ENCODE data around the gene ANKRD23.
"Not testable (repeated sequence)": the region's sequence is repeated elsewhere in the genome, so short reads cannot be mapped to it uniquely, and the experiment has no call there.

The ANKRD23 gene

GRCh38 chr2:96813656-96814055 lies 30.2 kb downstream of the ANKRD23 start:
- DNase-seq = no peak

- DNase-seq = no peak
Observed at GRCh38 chr2:96811917-96812316, 31.9 kb downstream of the ANKRD23 start.

DNA sequence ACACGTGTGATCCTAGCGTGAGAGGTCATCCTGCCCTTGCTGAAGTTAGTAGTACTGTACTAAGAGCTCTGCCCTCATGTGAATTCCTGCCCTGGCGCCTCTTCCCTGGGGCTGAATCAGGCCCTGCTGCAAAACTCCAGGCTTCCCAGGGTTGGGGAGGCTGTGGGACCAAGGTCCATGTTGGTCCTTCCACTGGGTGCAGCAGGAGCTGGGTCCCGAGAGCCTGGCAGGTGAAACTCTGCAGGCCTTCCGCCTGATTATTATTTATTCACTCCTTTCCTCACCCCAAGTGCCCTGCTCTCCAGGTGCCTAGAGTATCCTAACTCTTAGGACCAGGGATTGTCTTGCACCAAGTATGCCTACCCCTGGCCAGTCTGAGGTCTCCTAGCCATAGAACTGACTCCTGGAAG lies 33.0 kb downstream of the ANKRD23 start:
- no peak for DNase-seq

GRCh38 chr2:96809951-96810782 lies 33.7 kb downstream of the ANKRD23 start:
- DNase-seq = no peak

GRCh38 chr2:96809216-96809882 lies 34.5 kb downstream of the ANKRD23 start:
- DNase-seq = no peak

GRCh38 chr2:96808176-96808837 lies 35.5 kb downstream of the ANKRD23 start:
- no peak for DNase-seq

- DNase-seq = no peak
Observed at GRCh38 chr2:96807127-96807471, 36.7 kb downstream of the ANKRD23 start.

DNA sequence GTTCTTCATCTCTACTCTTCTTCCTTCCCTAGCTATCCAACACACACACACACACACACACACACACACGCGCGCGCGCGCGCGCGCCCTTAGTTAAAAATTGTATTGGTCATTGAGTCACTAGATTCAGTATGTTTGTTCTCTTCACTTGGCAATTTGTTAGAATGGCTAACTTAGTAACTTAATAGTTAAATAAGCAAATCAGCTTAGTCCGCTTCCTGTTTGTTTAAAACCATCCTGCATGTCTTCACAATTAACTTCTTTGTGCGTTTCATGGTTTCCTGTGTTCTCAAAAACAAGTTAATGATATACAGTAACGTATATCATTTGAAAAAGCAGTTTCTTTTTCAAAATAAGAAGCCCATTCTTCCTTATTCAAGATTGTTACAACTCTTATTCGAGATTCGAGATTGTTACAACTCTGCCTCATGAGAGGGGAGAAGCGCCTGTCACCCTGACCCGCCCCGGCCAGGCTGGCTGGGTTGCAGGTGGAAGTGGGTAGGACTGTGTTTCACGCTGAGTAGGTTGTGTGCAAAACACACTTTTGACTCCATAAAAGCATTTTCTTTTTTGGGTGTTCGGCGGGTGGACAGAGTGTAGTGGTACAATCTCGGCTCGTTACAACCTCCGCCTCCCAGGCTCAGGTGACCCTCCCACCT lies 37.2 kb downstream of the ANKRD23 start:
- DNase-seq = no peak

DNA sequence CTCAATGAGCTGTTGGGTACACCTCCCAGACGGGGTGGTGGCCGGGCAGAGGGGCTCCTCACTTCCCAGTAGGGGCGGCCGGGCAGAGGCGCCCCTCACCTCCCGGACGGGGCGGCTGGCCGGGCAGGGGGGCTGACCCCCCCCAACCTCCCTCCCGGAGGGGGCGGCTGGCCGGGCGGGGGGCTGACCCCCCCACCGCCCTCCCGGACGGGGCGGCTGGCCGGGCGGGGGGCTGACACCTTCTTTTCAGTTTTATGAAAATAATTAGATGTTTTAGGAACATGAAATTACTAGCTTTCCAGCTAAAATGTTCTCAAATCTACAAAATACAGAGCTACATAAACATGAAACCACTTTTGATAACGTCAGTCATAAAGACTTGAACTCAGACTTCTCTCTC lies 37.9 kb downstream of the ANKRD23 start:
- DNase-seq = not testable (repeated sequence)

GRCh38 chr2:96804986-96805385 lies 38.8 kb downstream of the ANKRD23 start:
- DNase-seq = no peak

DNA sequence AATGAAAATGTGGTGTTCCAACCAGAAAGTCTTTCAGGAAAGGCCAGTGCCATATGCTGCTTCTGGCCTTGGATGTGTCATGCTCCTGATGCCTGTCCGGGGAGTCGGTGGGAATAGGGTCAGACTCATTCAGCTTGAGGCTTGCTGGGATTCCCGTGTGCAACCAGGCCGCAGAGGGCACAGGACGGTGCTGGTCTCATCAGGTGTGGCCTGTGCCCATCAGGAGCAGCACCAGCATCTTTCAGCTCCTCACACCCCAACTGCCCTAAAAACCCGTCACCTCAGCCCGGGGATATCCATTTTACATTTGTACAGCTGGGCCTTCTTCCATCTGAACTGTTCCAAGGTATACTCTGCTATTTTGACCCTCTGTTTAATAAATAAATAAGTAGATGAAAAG lies 41.1 kb downstream of the ANKRD23 start:
- no peak for DNase-seq

DNA sequence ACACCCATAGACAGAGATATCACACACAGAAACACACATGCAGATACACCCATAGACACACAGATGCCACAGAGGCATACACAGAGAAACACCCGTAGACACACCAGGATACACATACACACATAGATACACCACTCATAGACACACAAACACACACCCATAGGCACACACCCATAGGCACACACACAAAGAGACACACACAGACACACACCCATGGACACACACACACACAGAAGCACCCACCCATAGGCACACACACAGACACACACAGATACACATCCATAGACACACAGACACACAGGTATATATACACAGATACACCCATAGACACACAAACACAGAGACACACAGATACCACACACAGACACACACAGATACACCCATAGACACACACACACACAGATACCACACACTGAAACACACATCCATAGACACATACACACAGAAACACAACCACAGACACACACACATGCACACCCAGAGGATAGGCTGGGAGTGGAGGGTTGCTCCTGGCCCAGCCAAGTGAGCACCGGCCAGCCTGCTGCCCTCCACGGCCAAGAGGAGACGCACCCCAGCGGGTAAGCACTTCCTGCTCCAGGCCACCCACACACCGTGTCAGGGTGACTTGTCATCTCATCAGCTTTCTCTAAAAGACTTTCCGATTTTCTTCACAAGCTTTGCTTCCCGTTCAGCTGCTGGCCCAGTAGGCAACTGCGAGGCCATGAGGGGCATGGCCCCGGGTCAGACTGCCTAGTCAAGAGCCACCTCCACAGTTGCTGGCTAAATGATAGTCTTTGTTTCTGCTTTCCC lies 41.8 kb downstream of the ANKRD23 start:
- DNase-seq = no peak

DNA sequence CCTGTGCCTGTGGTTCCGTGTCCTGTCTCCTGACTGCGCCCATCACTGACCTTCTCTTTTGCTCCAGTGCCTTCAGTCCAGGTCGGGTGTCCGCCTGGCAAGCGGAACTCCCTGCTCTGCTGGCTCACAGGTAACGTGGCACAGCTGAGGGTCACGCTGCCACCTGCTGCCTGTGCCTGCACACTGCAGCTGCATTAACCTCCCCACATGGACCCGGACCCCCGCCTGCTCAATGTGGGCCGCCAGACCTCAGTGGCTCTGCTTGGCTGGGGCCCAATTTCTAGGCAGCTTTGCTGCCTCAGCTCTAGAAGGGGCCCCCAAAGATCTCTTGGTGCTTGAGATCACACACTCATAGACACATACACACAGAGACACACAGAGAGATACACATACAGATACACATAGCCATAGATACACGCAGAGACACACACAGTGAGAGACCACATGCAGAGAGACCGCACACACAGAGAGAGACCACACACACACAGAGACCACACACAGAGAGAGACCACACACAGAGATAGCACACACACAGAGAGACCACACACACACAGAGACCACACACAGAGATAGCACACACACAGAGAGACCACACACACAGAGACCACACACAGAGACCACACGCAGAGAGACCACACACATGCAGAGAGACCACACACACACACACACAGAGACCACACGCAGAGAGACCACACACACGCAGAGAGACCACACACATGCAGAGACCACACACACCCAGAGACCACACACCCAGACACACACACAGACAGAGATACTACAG lies 42.6 kb downstream of the ANKRD23 start:
- DNase-seq = no peak

GRCh38 chr2:96800061-96801004 lies 43.5 kb downstream of the ANKRD23 start:
- DNase-seq = no peak

GRCh38 chr2:96799623-96799935 lies 44.2 kb downstream of the ANKRD23 start:
- DNase-seq = no peak

- DNase-seq = no peak
Observed at GRCh38 chr2:96798733-96799622, 44.8 kb downstream of the ANKRD23 start.

DNA sequence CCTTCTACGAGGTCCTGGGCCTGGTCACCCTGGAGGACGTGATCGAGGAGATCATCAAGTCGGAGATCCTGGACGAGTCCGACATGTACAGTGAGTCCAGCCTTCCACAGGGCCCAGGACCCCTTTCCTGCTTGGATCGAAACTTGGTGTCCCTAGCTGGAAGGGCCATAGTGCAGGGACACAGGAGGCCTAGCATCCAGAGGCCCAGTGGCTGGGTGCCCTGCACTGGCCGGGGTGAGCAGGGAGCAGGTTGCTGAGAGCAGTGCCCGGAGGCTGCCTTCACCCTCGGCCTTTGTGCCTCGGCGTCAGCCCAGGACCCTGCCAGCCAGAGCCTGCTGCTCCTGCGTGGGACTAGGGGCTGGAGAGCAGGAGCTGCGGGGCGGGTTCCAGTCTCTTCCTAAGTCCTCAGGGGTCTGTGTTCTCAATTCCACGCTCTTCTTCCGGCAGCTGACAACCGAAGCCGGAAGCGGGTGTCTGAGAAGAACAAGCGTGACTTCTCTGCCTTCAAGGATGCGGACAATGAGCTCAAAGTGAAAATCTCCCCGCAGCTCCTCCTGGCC lies 46.7 kb downstream of the ANKRD23 start:
- no peak for DNase-seq

GRCh38 chr2:96796497-96796896 lies 47.3 kb downstream of the ANKRD23 start:
- DNase-seq = not testable (repeated sequence)

- DNase-seq = no peak
Observed at GRCh38 chr2:96795076-96795475, 48.7 kb downstream of the ANKRD23 start.

All from NCI-H1048 (cell line).